ENCODE results near the gene PSME4. TPM values are rescaled to one million over a fixed set of nuclear protein-coding genes. Genes with fewer than 3 reads are reported as not detected.

PSME4 gene
- total and polyA plus RNA-seq, 2 of the 13 experiments (the other 11 are each of a cell fraction or from before 2014, with no cell fraction given) = 52.1 to 77.8 TPM

GRCh38 chr2:53901192-53901591 is 69.6 kb downstream of the PSME4 start:
- no peak overlapping the region for H3K4me2 ChIP-seq (ENCODE audit: low read depth, low read length)
- in situ Hi-C loops (cut with HindIII; ENCODE audit: extremely low pct_ligation_motif_present, low pct_unique_long_range_greater_than_20kb) (no loop called here), intact Hi-C loops (cut with micrococcal nuclease; ENCODE audit: unreplicated experiment) (no loop called here)
- no peak overlapping the region for H2AFZ ChIP-seq (ENCODE audit: low read length)
- CTCF ChIA-PET (ENCODE audit: low intra/inter-chr PET ratio, low total read pairs) = no interaction called here
- DNase-seq (ENCODE audit: low spot score) (no peak), FAIRE-seq (no peak), ATAC-seq (no peak)
- no peaks in the 10 kb centered on the region for H3K9me3 ChIP-seq (ENCODE audit: low read length)
- BruUV-seq (replicated peaks) = no TSS peak
- no peak overlapping the region for H3K27ac ChIP-seq (ENCODE audit: extremely low read length, insufficient read depth, low read length)
- no peaks in the 10 kb centered on the region for H3K79me2 ChIP-seq (ENCODE audit: insufficient read depth, low read length)
- TF ChIP-seq KDM3A (CRISPR knock-in tag; IDR thresholded peaks at IDR 0.05; ENCODE audit: low read depth) = no peak
- no peak for TF ChIP-seq MBNL3 (CRISPR knock-in tag; conservative IDR thresholded peaks at IDR 0.05)
- TF ChIP-seq AHR (CRISPR knock-in tag; IDR thresholded peaks at IDR 0.05) = no peak
- TF ChIP-seq MAFK (conservative IDR thresholded peaks at IDR 0.05 in 1 of 2, IDR thresholded peaks at IDR 0.05 in 1 of 2; ENCODE audit: low read length in 2 of 2) = peak; percentile 55 to 60; a peak in 2 of 4 replicates
- TF ChIP-seq RORA (CRISPR knock-in tag; IDR thresholded peaks at IDR 0.05) = no peak
- peak; percentile 58; the same call in 1 of the 2 replicates for TF ChIP-seq MAFF (IDR thresholded peaks at IDR 0.05; ENCODE audit: low read depth, low read length)
- TF ChIP-seq, protein P1, sequence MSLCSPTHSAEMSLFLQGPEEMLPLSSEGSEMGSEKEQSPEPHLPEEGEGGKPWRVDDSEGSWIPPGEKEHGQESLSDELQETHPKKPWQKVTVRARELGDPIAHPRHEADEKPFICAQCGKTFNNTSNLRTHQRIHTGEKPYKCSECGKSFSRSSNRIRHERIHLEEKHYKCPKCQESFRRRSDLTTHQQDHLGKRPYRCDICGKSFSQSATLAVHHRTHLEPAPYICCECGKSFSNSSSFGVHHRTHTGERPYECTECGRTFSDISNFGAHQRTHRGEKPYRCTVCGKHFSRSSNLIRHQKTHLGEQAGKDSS (CRISPR knock-in tag; IDR thresholded peaks at IDR 0.05; ENCODE audit: borderline replicate concordance, low read depth) = no peak
- H4K20me1 ChIP-seq (ENCODE audit: insufficient read depth, low read length) = no peaks in the 10 kb centered on the region
- no peak overlapping the region for H3K4me3 ChIP-seq (replicated peaks in 1 of 3; ENCODE audit: insufficient read depth in 1 of 3, low read depth in 2 of 3, low read length in 3 of 3)
- H3K9ac ChIP-seq (ENCODE audit: insufficient read depth, low read depth, low read length) = no peak overlapping the region
- H3K4me1 ChIP-seq (ENCODE audit: insufficient read depth, low read length) = peaks cover 11% of the 10 kb centered on the region
- 96% methylated on average over 3 of the region's 3 CpGs for WGBS (ENCODE audit: low lambda C conversion rate)
- H3K27me3 ChIP-seq (ENCODE audit: control insufficient read depth in 1 of 2, insufficient read depth in 2 of 2, low read length in 2 of 2) = no peaks in the 10 kb centered on the region
- POLR2A ChIA-PET = no interaction called here
- H3K36me3 ChIP-seq (replicated peaks in 1 of 2; ENCODE audit: control insufficient read depth in 1 of 2, insufficient read depth in 2 of 2, low read length in 2 of 2) = peaks cover 32 to 90% of the 10 kb centered on the region in 2 experiments

DNA sequence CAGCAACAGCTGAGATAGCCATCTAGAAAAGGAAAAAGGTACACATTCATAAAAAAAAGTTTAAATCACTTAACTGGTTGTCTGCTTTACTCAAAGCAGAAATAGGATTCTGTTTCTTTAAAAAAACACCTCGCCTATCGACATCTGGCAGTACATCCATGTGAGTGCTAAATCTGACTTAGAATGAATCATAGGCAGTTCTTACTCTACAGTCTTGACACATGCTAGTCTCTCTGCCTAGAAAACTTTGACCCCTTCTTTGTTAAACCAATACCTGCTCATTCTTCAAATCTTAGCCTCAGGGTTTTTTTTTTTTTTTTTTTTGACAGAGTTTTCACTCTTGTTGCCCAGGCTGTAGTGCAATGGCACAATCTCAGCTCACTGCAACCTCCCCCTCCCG is 73.9 kb downstream of the PSME4 start:
- BruUV-seq (replicated peaks) = no TSS peak
- no peak for TF ChIP-seq RARA (CRISPR knock-in tag; IDR thresholded peaks at IDR 0.05)
- no peak for TF ChIP-seq ZNF446 (CRISPR knock-in tag; IDR thresholded peaks at IDR 0.05)
- TF ChIP-seq PHB2 (IDR thresholded peaks at IDR 0.05; ENCODE audit: partially characterized antibody) = no peak
- TF ChIP-seq, protein P2, sequence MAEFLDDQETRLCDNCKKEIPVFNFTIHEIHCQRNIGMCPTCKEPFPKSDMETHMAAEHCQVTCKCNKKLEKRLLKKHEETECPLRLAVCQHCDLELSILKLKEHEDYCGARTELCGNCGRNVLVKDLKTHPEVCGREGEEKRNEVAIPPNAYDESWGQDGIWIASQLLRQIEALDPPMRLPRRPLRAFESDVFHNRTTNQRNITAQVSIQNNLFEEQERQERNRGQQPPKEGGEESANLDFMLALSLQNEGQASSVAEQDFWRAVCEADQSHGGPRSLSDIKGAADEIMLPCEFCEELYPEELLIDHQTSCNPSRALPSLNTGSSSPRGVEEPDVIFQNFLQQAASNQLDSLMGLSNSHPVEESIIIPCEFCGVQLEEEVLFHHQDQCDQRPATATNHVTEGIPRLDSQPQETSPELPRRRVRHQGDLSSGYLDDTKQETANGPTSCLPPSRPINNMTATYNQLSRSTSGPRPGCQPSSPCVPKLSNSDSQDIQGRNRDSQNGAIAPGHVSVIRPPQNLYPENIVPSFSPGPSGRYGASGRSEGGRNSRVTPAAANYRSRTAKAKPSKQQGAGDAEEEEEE (CRISPR knock-in tag; IDR thresholded peaks at IDR 0.05; ENCODE audit: borderline replicate concordance) = no peak
- no peak for TF ChIP-seq ZNF572 (CRISPR knock-in tag; IDR thresholded peaks at IDR 0.05)
- TF ChIP-seq, protein P3, sequence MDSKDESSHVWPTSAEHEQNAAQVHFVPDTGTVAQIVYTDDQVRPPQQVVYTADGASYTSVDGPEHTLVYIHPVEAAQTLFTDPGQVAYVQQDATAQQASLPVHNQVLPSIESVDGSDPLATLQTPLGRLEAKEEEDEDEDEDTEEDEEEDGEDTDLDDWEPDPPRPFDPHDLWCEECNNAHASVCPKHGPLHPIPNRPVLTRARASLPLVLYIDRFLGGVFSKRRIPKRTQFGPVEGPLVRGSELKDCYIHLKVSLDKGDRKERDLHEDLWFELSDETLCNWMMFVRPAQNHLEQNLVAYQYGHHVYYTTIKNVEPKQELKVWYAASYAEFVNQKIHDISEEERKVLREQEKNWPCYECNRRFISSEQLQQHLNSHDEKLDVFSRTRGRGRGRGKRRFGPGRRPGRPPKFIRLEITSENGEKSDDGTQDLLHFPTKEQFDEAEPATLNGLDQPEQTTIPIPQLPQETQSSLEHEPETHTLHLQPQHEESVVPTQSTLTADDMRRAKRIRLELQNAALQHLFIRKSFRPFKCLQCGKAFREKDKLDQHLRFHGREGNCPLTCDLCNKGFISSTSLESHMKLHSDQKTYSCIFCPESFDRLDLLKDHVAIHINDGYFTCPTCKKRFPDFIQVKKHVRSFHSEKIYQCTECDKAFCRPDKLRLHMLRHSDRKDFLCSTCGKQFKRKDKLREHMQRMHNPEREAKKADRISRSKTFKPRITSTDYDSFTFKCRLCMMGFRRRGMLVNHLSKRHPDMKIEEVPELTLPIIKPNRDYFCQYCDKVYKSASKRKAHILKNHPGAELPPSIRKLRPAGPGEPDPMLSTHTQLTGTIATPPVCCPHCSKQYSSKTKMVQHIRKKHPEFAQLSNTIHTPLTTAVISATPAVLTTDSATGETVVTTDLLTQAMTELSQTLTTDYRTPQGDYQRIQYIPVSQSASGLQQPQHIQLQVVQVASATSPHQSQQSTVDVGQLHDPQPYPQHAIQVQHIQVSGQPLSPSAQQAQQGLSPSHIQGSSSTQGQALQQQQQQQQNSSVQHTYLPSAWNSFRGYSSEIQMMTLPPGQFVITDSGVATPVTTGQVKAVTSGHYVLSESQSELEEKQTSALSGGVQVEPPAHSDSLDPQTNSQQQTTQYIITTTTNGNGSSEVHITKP (CRISPR knock-in tag; IDR thresholded peaks at IDR 0.05; ENCODE audit: low read depth) = no peak
- no peak for TF ChIP-seq NCOA2 (CRISPR knock-in tag; IDR thresholded peaks at IDR 0.05)
- no peak for TF ChIP-seq TEAD2 (CRISPR knock-in tag; IDR thresholded peaks at IDR 0.05)

More for the DNA sequence above, 73.9 kb downstream of the PSME4 start:
- intact Hi-C loops (cut with micrococcal nuclease; ENCODE audit: unreplicated experiment) (no loop called here), in situ Hi-C loops (cut with HindIII; ENCODE audit: extremely low pct_ligation_motif_present, low pct_unique_long_range_greater_than_20kb) (no loop called here)
- Histone ChIP-seq H3K9me3 (ENCODE audit: low read length) (no peaks in the 10 kb centered on the region), H3K36me3 (replicated peaks in 1 of 2; ENCODE audit: control insufficient read depth in 1 of 2, insufficient read depth in 2 of 2, low read length in 2 of 2) (peaks cover 28 to 90% of the 10 kb centered on the region in 2 experiments), H3K79me2 (ENCODE audit: insufficient read depth, low read length) (no peaks in the 10 kb centered on the region), H3K4me3 (replicated peaks in 1 of 3; ENCODE audit: insufficient read depth in 1 of 3, low read depth in 2 of 3, low read length in 3 of 3) (no peak overlapping the region), H4K20me1 (ENCODE audit: insufficient read depth, low read length) (no peaks in the 10 kb centered on the region), H3K27ac (ENCODE audit: extremely low read length, insufficient read depth, low read length) (no peak overlapping the region), H3K4me2 (ENCODE audit: low read depth, low read length) (no peak overlapping the region), H3K27me3 (ENCODE audit: control insufficient read depth in 1 of 2, insufficient read depth in 2 of 2, low read length in 2 of 2) (no peaks in the 10 kb centered on the region), H3K4me1 (ENCODE audit: insufficient read depth, low read length) (peaks cover 11% of the 10 kb centered on the region), H3K9ac (ENCODE audit: insufficient read depth, low read depth, low read length) (no peak overlapping the region), H2AFZ (ENCODE audit: low read length) (no peak overlapping the region)
- ChIA-PET POLR2A (no interaction called here), CTCF (ENCODE audit: low intra/inter-chr PET ratio, low total read pairs) (no interaction called here)
- WGBS (ENCODE audit: low lambda C conversion rate) = 83% methylated on average over 3 of the region's 3 CpGs
- DNase-seq (ENCODE audit: low spot score) = peak; percentile 10
- no peak for FAIRE-seq
- peak; percentile 61 for ATAC-seq

All from HepG2 (cell line).